Ammon's horn (tissue), 1 donor: ENCODE data around the gene OTOA.
A peak's percentile ranks its signal among the peaks of the same experiment; 100 is the strongest.
"Not testable (repeated sequence)": the region's sequence is repeated elsewhere in the genome, so short reads cannot be mapped to it uniquely, and the experiment has no call there.

Experiments used
- DNase-seq: peaks from one replicate; pipeline ENCODE4 v3.0.0-alpha.2; 2016; ENCODE audit warnings: low spot score

Gene OTOA

GRCh38 chr16:21722771-21723455 lies 59.1 kb downstream of the OTOA start:
- DNase-seq: no peak

- DNase-seq: no peak
These were observed 59.8 kb downstream of the OTOA start for GRCh38 chr16:21723532-21723931.

- DNase-seq: no peak
These were observed 63.6 kb downstream of the OTOA start for GRCh38 chr16:21727344-21727743.

GRCh38 chr16:21731233-21731632 lies 67.5 kb downstream of the OTOA start:
- DNase-seq: not testable (repeated sequence)

GRCh38 chr16:21740637-21741036 lies 76.9 kb downstream of the OTOA start:
- not testable (repeated sequence) for DNase-seq

GRCh38 chr16:21756192-21757079 lies 92.7 kb downstream of the OTOA start:
- peak; percentile 5 for DNase-seq

GRCh38 chr16:21757080-21757671 lies 93.4 kb downstream of the OTOA start:
- DNase-seq: not testable (repeated sequence)

- DNase-seq: not testable (repeated sequence)
These were observed 104.5 kb downstream of the OTOA start for GRCh38 chr16:21768280-21768679.

- DNase-seq: not testable (repeated sequence)
These were observed 105.0 kb downstream of the OTOA start for GRCh38 chr16:21768810-21769209.

- not testable (repeated sequence) for DNase-seq
These were observed 105.5 kb downstream of the OTOA start for GRCh38 chr16:21769284-21769683.

- not testable (repeated sequence) for DNase-seq
These were observed 106.8 kb downstream of the OTOA start for GRCh38 chr16:21770584-21770983.

- peak; percentile 1 for DNase-seq
These were observed 108.9 kb downstream of the OTOA start for GRCh38 chr16:21772547-21773206.

GRCh38 chr16:21773207-21773553 lies 109.4 kb downstream of the OTOA start:
- not testable (repeated sequence) for DNase-seq

- not testable (repeated sequence) for DNase-seq
These were observed 116.8 kb downstream of the OTOA start for GRCh38 chr16:21780525-21780924.

- not testable (repeated sequence) for DNase-seq
These were observed 126.7 kb downstream of the OTOA start for GRCh38 chr16:21790506-21790905.

GRCh38 chr16:21793310-21793709 lies 129.5 kb downstream of the OTOA start:
- DNase-seq: not testable (repeated sequence)

- DNase-seq: not testable (repeated sequence)
These were observed 134.8 kb downstream of the OTOA start for GRCh38 chr16:21798601-21799000.

GRCh38 chr16:21801538-21802374 lies 138.0 kb downstream of the OTOA start:
- DNase-seq: peak; percentile 35

- DNase-seq: not testable (repeated sequence)
These were observed 138.6 kb downstream of the OTOA start for GRCh38 chr16:21802375-21802663.
